HepG2 (cell line): Measurements from ENCODE around the gene ZNF771. TPM values are rescaled to one million over a fixed set of nuclear protein-coding genes. Genes with fewer than 3 reads are reported as not detected.
A peak's percentile ranks its signal among the peaks of the same experiment; 100 is the strongest.

Experiments used
- ASH2L ChIP-seq: fragments of 300-600, 200-600 bp; sonication (generic); IDR thresholded peaks from 2 replicates; pipeline ENCODE4 v1.7.0; 2017; ENCODE audit warnings: low read depth, mild to moderate bottlenecking, moderate library complexity, mixed read lengths, low read length; ENCODE audit not compliant: insufficient read length
- ELK4 ChIP-seq: sonication (generic); formaldehyde crosslinking; IDR thresholded peaks from 2 replicates; pipeline ENCODE4 v1.9.0; 2021; ENCODE audit warnings: missing genetic modification reagents, borderline replicate concordance
- EP300 ChIP-seq, 3 experiments: sonication (generic) in 1 of 3; formaldehyde crosslinking in 1 of 3; IDR thresholded peaks; 2 replicates each; pipeline versions ENCODE4 v1.5.1 to v1.6.1; 2011 to 2020; ENCODE audit warnings: low read depth in 2 of 3, low read length in 2 of 3, borderline replicate concordance in 1 of 3, improper control_type of control experiment in 1 of 3, mild to moderate bottlenecking in 1 of 3, missing genetic modification reagents in 1 of 3, moderate library complexity in 1 of 3
- MLLT10 ChIP-seq: sonication (generic); formaldehyde crosslinking; IDR thresholded peaks from 2 replicates; pipeline ENCODE4 v1.4.0; 2020; ENCODE audit warnings: missing genetic modification reagents
- MTF1 ChIP-seq: sonication (generic); formaldehyde crosslinking; IDR thresholded peaks from 2 replicates; pipeline ENCODE4 v1.5.0; 2020; ENCODE audit warnings: missing genetic modification reagents
- NFE2L1 ChIP-seq: sonication (generic); formaldehyde crosslinking; IDR thresholded peaks from 2 replicates; pipeline ENCODE4 v1.4.0; 2020; ENCODE audit warnings: missing genetic modification reagents, mild to moderate bottlenecking, borderline replicate concordance
- USF2 ChIP-seq, 2 experiments: sonication (generic) in 1 of 2; formaldehyde crosslinking in 1 of 2; IDR thresholded peaks; 2 replicates each; pipeline versions ENCODE4 v1.5.1 to v1.6.1; 2011 to 2020; ENCODE audit warnings: borderline replicate concordance in 1 of 2, low read depth in 1 of 2, low read length in 1 of 2, mild to moderate bottlenecking in 1 of 2, missing genetic modification reagents in 1 of 2, moderate library complexity in 1 of 2
- ZBTB7B ChIP-seq: sonication (generic); formaldehyde crosslinking; IDR thresholded peaks from 2 replicates; pipeline ENCODE4 v1.4.0; 2020; ENCODE audit warnings: missing genetic modification reagents
- ZNF230 ChIP-seq: sonication (generic); formaldehyde crosslinking; IDR thresholded peaks from 2 replicates; pipeline ENCODE4 v1.4.0; 2020; ENCODE audit warnings: mild to moderate bottlenecking, missing genetic modification reagents
- polyA plus RNA-seq, 8 experiments: library from polyadenylated mRNA; depleted of rRNA in 3 of 8; stranded (reverse) in 7 of 8; unstranded in 1 of 8; fragments of >200 nt; fragmentation: Illumina TruSeq in 4 of 8; extraction: Trizol in 4 of 8; gene quantifications; 2 replicates each; pipeline versions ENCODE4 v1.2.1 to v1.2.3, GENCODE V29; 2011 to 2016; ENCODE audit warnings: low read depth in 4 of 8, missing spikeins in 1 of 8, mixed read lengths in 1 of 8; ENCODE audit not compliant: insufficient read depth in 1 of 8
- total RNA-seq, 5 experiments: library from RNA; depleted of rRNA; stranded (reverse); fragments of >200 nt; fragmentation: Illumina TruSeq; extraction: Trizol; gene quantifications; 2 replicates each; pipeline ENCODE4 v1.2.3, GENCODE V29; 2016; ENCODE audit warnings: low read depth in 1 of 5
- TF ChIP-seq, protein P1 (sequence below): sonication (generic); formaldehyde crosslinking; IDR thresholded peaks from 2 replicates; pipeline ENCODE4 v1.4.0; 2020; ENCODE audit warnings: missing genetic modification reagents
- TF ChIP-seq, protein P2 (sequence below): IDR thresholded peaks from 2 replicates; pipeline ENCODE4 v1.6.1; 2016; ENCODE audit warnings: missing biosample characterization, missing genetic modification reagents, low read depth
- TF ChIP-seq, protein P3 (sequence below), 2 experiments: sonication (generic) in 1 of 2; formaldehyde crosslinking in 1 of 2; IDR thresholded peaks; 2 replicates each; pipeline versions ENCODE4 v1.6.1 to v1.9.0; 2014 to 2022; ENCODE audit warnings: antibody characterized with exemption in 1 of 2, borderline replicate concordance in 1 of 2, inconsistent platforms in 1 of 2, low read depth in 1 of 2, missing genetic modification reagents in 1 of 2

ZNF771 gene
- total and polyA plus RNA-seq, 2 of the 13 experiments (the other 11 are each of a cell fraction or from before 2014, with no cell fraction given) = 5.0 to 11.8 TPM

GRCh38 chr16:30458561-30459394, 51.4 kb downstream of the ZNF771 start (continued):
- TF ChIP-seq USF2 (IDR thresholded peaks at IDR 0.05; ENCODE audit: low read depth, low read length) (no peak), USF2 (CRISPR knock-in tag; IDR thresholded peaks at IDR 0.05; ENCODE audit: borderline replicate concordance) (no peak; the same call in 1 of the 2 replicates), ELK4 (no peak), MTF1 (CRISPR knock-in tag) (no peak), ASH2L (peak; percentile 19), NFE2L1 (CRISPR knock-in tag) (no peak), MLLT10 (CRISPR knock-in tag) (no peak), ZBTB7B (peak; percentile 85), EP300 (IDR thresholded peaks at IDR 0.05; ENCODE audit: low read depth in 2 of 2, low read length in 2 of 2) (no peak), EP300 (CRISPR knock-in tag; IDR thresholded peaks at IDR 0.05; ENCODE audit: borderline replicate concordance) (peak; percentile 45; the same call in 1 of the 2 replicates), ZNF230 (no peak)
- TF ChIP-seq, protein P1, sequence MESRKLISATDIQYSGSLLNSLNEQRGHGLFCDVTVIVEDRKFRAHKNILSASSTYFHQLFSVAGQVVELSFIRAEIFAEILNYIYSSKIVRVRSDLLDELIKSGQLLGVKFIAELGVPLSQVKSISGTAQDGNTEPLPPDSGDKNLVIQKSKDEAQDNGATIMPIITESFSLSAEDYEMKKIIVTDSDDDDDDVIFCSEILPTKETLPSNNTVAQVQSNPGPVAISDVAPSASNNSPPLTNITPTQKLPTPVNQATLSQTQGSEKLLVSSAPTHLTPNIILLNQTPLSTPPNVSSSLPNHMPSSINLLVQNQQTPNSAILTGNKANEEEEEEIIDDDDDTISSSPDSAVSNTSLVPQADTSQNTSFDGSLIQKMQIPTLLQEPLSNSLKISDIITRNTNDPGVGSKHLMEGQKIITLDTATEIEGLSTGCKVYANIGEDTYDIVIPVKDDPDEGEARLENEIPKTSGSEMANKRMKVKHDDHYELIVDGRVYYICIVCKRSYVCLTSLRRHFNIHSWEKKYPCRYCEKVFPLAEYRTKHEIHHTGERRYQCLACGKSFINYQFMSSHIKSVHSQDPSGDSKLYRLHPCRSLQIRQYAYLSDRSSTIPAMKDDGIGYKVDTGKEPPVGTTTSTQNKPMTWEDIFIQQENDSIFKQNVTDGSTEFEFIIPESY (CRISPR knock-in tag) = no peak; the same call in 1 of the 2 replicates
- TF ChIP-seq, protein P2, sequence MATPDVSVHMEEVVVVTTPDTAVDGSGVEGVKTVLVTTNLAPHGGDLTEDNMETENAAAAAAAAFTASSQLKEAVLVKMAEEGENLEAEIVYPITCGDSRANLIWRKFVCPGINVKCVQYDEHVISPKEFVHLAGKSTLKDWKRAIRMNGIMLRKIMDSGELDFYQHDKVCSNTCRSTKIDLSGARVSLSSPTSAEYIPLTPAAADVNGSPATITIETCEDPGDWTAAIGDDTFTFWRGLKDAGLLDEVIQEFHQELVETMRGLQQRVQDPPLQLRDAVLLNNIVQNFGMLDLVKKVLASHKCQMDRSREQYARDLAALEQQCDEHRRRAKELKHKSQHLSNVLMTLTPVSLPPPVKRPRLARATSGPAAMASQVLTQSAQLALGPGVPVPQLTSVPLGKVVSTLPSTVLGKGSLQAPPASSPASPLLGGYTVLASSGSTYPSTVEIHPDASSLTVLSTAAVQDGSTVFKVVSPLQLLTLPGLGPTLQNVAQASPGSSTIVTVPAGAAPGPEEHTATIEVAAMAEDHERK (CRISPR knock-in tag) = no peak
- TF ChIP-seq, protein P3, sequence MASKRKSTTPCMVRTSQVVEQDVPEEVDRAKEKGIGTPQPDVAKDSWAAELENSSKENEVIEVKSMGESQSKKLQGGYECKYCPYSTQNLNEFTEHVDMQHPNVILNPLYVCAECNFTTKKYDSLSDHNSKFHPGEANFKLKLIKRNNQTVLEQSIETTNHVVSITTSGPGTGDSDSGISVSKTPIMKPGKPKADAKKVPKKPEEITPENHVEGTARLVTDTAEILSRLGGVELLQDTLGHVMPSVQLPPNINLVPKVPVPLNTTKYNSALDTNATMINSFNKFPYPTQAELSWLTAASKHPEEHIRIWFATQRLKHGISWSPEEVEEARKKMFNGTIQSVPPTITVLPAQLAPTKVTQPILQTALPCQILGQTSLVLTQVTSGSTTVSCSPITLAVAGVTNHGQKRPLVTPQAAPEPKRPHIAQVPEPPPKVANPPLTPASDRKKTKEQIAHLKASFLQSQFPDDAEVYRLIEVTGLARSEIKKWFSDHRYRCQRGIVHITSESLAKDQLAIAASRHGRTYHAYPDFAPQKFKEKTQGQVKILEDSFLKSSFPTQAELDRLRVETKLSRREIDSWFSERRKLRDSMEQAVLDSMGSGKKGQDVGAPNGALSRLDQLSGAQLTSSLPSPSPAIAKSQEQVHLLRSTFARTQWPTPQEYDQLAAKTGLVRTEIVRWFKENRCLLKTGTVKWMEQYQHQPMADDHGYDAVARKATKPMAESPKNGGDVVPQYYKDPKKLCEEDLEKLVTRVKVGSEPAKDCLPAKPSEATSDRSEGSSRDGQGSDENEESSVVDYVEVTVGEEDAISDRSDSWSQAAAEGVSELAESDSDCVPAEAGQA (IDR thresholded peaks at IDR 0.05; ENCODE audit: low read depth) = 0 out of 2 replicates have a peak, but pooled peaks have one; percentile 54
- TF ChIP-seq, protein P3 (CRISPR knock-in tag; IDR thresholded peaks at IDR 0.05; ENCODE audit: borderline replicate concordance) = no peak
